Mononuclear cell (primary cell): ENCODE data around the gene SBF2. TPM values are rescaled to one million over a fixed set of nuclear protein-coding genes. Genes with fewer than 3 reads are reported as not detected.
"Not testable (repeated sequence)": the region's sequence is repeated elsewhere in the genome, so short reads cannot be mapped to it uniquely, and the experiment has no call there.

ENCODE experiments used
- H3K27me3 ChIP-seq: 2 replicates; pipeline ENCODE4 v1.6.0; 2011; ENCODE audit warnings: low read length, control low read depth; ENCODE audit not compliant: insufficient read depth
- H3K4me1 ChIP-seq: 2 replicates; pipeline ENCODE4 v1.5.1; 2011; ENCODE audit warnings: mild to moderate bottlenecking, low read length, control low read depth; ENCODE audit not compliant: insufficient read depth
- H3K4me3 ChIP-seq: 2 replicates; pipeline ENCODE4 v1.5.1; 2011; ENCODE audit warnings: mild to moderate bottlenecking, low read length, moderate library complexity
- H3K9me3 ChIP-seq: 2 replicates; pipeline ENCODE4 v1.5.1; 2011; ENCODE audit warnings: low read depth, mild to moderate bottlenecking, control low read depth, low read length
- total RNA-seq: library from RNA; depleted of rRNA; stranded (reverse); fragments of >200 nt; gene quantifications from one replicate; pipeline ENCODE4 v1.2.3, GENCODE V29; 2012

The SBF2 gene
- total RNA-seq, 1 donor = 35.1 TPM

DNA sequence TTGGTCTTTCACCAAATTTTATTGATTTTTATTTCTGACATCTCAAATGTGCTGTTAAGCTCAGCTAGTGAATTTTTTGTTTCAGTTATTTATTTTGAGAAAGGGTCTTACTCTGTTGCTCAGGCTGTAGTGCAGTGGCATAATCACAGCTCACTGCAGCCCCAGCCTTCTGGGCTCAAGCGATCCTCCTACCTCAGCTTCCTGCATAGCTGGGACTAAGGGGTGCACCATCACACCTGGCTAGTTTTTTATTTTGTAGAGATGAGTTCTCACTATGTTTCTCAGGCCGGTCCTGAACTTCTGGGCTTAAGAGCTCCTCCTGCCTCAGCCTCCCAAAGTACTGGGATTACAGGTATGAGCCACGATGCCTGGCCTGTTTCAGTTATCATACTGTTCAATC, 282.0 kb downstream of the SBF2 start:
- H3K4me3 ChIP-seq = no peak overlapping the region
- no peaks in the 10 kb centered on the region for H3K4me1 ChIP-seq
- H3K27me3 ChIP-seq = no peaks in the 10 kb centered on the region
- peaks cover 30% of the 10 kb centered on the region for H3K9me3 ChIP-seq

DNA sequence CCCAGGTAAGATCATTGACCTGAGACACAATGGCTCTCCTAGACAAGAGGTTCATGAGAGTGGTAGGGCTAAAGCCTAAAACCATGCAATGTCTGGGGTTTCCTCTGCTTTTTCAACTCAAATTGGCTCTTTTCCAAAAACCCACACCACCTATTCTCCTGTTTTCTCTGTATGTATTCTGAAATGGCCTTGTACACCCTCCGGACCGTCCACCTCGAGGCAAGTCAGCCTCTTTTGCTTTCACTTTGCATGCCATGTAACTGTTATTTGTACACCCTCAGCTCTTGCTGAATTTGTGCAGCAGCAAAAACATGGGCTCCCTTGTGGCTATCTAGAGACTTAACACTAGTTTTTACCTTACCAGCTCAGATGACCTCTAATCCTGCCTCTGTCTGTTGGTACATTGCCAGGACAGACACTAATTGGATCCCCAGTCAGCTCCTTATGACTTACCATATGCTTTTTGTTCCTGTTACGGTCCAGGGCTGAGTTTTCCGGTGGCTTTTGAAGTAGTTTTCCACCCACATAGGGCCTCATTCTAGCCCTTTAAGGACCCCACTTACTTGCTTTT, 288.0 kb downstream of the SBF2 start:
- Histone ChIP-seq H3K27me3 (no peaks in the 10 kb centered on the region), H3K9me3 (peaks cover 9% of the 10 kb centered on the region), H3K4me1 (no peaks in the 10 kb centered on the region), H3K4me3 (no peak overlapping the region)

DNA sequence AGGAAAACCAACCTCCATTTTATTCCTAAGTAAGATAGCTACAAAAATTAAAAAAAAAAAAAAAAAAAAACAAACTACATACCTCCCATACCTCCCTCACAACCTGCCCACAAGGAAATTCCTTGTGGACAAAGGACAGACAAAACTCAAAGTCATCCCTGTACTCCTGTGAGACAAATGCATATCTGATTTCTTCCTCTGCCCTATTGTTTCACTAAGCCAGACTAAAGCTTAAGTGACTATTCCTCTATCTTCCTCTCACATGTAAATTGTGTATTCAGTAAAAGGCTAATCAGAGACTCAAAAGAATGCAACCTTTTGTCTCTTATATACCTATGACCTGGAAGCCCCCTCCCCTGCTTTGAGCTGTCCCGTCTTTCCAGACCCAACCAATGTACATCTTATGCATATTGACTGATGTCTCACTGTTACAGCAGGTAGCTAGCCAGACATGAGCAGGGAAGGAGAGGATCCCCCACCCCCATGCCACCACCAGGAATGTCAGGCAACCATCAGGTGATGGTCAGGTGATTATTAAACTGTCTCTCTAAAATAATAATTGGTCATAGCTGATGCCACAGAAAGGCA, 289.4 kb downstream of the SBF2 start:
- Histone ChIP-seq H3K4me3 (no peak overlapping the region), H3K9me3 (no peaks in the 10 kb centered on the region), H3K27me3 (no peaks in the 10 kb centered on the region), H3K4me1 (no peaks in the 10 kb centered on the region)

DNA sequence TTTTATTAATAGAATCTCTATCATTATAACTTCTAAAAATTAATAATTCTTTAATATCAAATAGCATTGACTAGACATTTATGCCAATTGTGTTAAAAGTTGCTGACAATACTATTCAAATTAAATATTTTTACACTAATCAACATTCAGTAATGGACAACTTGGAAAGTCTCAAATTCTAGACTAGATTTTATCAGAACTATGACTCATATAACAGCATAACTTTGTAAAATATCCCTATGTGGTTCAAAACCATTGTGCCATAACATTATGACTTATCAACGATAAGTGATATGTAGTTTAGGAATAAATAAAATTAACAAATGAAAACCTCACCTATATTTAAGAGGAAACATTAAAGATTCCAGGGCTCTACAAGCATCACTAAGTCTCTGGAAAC, 291.8 kb downstream of the SBF2 start:
- no peak overlapping the region for H3K4me3 ChIP-seq
- no peaks in the 10 kb centered on the region for H3K9me3 ChIP-seq
- no peaks in the 10 kb centered on the region for H3K4me1 ChIP-seq
- H3K27me3 ChIP-seq = no peaks in the 10 kb centered on the region

DNA sequence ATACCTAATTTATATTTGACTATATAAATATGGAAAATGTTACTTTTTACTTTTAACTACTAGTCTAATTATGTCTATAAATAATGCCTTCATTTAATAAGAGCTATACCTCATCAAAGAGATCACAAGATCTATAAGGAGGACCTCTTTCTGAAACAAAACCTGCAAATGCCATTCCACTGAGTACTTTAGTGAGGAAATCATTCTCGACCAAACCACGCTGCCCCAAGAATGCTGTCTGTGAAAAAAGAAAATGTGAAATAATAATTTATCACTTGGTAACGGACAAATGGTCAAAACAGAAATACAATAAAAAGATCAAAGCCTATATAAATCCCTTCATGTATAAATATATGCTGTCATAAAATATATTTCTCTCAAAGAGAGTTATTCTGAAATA, 301.7 kb downstream of the SBF2 start:
- Histone ChIP-seq H3K4me3 (no peak overlapping the region), H3K27me3 (no peaks in the 10 kb centered on the region), H3K9me3 (no peaks in the 10 kb centered on the region), H3K4me1 (no peaks in the 10 kb centered on the region)

DNA sequence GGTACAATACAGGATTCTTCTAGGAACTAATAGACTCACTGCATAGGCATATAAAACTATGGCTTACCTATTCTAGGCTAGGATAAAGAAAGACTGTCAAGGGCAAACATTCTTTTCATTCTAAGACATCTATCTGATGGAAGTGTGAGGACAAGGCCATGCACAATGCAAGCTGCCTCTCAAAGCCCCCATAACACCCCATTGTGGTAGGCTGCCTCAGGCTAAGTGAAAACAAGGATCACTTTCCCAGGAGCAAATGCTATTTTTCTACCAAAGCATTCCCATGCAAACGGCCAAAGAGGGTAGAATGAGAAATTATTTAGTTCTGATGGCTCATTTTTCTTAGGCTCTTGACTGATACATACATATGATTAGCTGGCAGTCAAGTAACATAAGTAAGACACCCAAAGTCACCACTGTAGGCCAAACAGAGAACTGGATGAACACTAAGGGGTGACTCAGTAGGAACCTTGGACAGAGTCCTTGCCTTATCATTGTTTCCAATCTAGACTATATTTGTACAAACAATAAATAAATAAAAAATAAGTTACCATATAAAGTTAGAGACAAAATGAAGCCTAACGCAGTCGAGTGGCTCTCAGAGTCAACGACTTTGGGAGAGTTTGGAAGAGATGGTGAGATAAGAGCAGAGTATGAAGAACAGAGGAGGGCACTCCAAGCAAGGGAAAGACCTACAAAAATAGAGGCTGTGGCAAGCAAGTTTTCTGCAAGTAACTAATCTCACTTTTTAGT, 303.6 kb downstream of the SBF2 start:
- H3K4me1 ChIP-seq = no peaks in the 10 kb centered on the region
- no peak overlapping the region for H3K4me3 ChIP-seq
- H3K27me3 ChIP-seq = no peaks in the 10 kb centered on the region

DNA sequence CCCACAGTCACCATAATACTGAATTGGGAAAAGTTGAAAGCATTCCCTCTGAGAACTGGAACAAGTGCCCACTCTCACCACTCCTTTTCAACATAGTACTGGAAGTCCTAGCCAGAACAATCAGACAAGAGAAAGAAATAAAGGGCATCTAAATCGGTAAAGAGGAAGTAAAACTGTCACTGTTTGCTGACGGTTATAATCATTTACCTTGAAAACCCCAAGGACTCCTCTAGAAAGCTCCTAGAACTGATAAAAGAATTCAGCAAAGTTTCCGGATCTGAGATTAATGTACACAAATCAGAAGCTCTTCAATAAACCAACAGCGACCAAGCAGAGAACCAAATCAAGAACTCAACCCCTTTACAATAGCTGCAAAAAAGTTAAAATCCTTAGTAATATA, 306.7 kb downstream of the SBF2 start:
- not testable (repeated sequence) for H3K27me3 ChIP-seq, H3K9me3 ChIP-seq, H3K4me1 ChIP-seq, H3K4me3 ChIP-seq

More for the DNA sequence above, 303.6 kb downstream of the SBF2 start:
- no peaks in the 10 kb centered on the region for H3K9me3 ChIP-seq

DNA sequence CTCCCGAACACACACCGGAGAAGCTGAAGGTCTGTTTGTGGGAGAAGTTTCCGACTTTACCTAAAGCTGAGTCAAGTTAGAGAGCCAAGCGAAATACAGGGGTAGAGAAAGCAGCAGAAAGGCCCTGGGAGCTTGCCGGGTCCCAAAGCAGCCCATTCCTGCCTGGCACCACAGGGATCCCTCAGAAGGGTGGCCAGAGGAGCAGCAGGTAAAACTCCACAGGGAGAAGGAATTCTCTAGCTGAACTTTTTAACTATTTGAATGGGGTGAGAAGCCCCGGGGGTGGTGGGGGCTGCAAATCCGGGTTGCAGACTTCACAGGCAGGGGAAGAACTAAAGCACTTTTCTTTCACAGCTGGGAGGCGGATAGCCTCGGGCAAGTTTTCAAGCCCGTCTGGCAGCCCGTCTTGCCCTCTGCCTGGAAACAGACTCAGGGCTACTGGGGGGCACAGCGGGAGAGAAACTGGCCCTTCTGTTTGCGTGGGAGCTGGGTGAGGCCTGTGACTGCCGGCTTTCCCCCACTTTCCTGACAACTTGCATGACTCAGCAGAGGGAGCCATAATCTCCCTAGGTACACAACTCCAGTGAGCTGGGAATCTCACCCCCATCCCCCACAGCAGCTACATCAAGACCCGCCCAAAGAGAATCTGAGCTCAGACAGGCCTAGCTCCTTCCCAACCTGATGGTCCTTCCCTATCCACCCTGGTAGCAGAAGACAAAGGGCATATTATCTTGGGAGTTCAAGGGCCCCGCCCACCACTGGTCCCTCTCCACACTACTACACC, 311.0 kb downstream of the SBF2 start:
- Histone ChIP-seq H3K27me3 (no peaks in the 10 kb centered on the region), H3K4me1 (no peaks in the 10 kb centered on the region), H3K4me3 (no peak overlapping the region), H3K9me3 (no peaks in the 10 kb centered on the region)

DNA sequence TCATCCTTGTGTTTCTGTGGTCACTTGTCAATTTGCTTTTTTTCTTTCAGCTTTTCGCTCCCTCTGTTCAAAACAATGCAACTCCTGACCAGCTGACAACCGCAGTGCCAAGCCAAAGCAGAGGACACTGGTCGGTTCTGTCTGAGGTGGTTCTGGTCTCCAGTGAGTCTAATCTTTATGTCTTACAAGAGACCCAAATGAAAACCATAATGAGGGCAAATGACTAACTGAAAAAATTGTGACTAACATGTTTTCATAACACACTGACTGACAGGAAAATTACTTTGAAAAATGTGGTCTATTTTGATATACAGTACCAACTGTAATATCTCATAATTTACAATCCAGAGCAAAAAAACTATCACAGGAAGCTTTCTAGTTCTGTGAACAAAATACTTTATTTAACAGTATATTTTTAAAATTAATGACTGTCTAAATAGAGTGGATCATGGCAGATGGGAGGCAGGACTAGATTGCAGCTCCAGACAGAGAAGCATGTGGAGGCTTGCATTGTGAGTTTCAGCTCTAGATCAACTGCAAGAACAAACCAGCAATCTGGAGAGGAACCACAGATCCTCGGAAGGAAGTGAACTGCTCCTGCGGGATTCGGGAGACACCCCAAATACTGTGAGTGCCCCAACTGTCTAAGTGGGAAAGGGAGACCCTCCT, 311.8 kb downstream of the SBF2 start:
- H3K4me3 ChIP-seq = no peak overlapping the region
- H3K4me1 ChIP-seq = no peaks in the 10 kb centered on the region
- H3K27me3 ChIP-seq = no peaks in the 10 kb centered on the region
- no peaks in the 10 kb centered on the region for H3K9me3 ChIP-seq

DNA sequence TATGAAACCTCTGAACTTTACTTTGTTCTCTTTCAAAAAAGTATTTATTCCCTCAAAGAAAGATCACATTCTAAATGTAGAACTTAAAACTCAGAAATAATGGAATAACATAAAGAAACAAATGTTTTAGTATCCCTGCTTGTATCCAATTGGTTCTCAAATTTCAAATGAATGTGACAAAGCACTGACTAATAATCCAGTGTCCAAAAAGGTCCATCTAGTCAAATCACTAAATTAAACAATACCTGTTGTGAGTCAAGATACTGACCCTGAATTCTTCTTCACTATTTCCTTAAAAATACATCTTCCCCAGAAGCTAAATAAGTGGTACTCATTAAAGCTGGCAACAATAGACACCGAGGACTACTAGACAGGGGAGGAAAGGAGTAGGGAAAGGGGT, 313.1 kb downstream of the SBF2 start:
- Histone ChIP-seq H3K4me3 (no peak overlapping the region), H3K4me1 (no peaks in the 10 kb centered on the region), H3K9me3 (no peaks in the 10 kb centered on the region), H3K27me3 (no peaks in the 10 kb centered on the region)

DNA sequence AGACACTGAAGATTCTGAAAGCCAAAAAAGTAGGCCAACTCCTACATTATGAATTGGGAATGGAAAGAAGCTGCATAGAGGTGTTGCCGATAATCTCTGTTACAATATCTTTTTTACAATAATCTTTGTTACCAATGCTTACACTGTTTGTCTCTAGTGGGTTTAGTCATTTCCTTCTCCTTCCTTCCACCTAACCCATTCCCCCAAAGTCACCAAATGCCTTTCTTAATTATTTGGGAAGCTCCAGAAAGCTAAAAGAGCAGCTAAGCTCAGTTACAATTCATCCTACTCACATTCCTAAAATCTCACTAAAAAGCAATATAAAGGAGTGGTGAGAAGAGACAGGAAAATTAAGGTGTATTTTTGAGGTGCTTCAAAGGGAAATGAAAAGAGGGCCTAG, 316.5 kb downstream of the SBF2 start:
- Histone ChIP-seq H3K4me1 (no peaks in the 10 kb centered on the region), H3K9me3 (no peaks in the 10 kb centered on the region), H3K27me3 (no peaks in the 10 kb centered on the region), H3K4me3 (no peak overlapping the region)

DNA sequence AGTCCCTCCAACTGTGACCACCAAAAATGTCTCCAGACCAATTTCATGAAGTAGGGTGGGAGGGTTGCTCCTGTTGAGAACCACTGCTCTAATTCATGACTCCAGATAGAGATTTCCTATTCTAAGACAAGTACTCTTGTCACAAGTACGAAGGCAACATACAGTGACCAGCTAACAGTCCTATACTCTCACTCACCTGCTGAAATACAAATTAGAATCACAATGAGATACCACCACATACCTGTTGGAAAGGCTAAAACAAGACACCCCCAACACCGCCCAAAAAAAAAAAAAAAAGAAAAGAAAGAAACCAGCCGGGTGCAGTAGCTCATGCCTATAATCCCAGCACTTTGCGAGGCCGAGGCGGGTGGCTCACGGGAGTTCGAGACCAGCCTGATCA, 319.6 kb downstream of the SBF2 start:
- Histone ChIP-seq H3K4me1 (no peaks in the 10 kb centered on the region), H3K27me3 (no peaks in the 10 kb centered on the region), H3K4me3 (no peak overlapping the region), H3K9me3 (no peaks in the 10 kb centered on the region)

DNA sequence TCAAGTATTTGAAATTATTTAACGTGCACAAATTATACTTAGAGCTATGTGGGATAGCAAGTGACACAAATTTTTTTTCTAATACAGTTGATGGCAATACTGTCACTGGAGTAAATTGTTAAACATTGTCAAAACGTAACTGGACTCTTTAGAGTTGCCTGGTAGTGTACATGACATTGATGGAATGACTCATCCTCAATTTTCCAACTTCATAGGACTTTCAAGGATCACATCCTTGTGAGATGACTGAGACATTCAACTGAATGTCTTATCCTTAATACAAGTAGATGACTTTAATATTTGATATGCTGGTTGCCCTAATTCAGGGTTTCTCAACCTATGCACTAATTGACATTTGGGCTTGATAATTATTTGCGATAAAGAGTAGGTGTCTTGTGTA, 320.1 kb downstream of the SBF2 start:
- H3K4me3 ChIP-seq = no peak overlapping the region
- H3K9me3 ChIP-seq = no peaks in the 10 kb centered on the region
- no peaks in the 10 kb centered on the region for H3K4me1 ChIP-seq
- no peaks in the 10 kb centered on the region for H3K27me3 ChIP-seq

DNA sequence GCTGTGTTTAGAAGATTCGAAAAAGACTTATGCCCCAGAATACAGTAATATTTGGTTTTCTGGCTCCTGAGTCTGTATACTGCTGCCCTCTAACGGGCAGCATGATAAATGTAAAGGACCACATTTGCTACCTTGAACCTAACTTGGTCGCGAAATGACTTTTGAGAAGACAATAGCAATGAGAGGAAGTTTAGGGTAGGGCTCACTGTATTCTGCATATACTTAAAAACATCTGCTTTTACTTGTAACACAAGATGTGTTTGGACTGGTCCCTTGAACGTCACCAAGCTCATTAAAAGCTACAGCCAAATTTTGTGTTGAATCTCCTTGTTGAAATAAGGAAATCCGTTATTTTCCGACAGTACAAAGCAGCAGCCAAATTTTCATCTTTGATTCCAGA, 321.0 kb downstream of the SBF2 start:
- Histone ChIP-seq H3K9me3 (no peaks in the 10 kb centered on the region), H3K4me3 (no peak overlapping the region), H3K4me1 (no peaks in the 10 kb centered on the region), H3K27me3 (no peaks in the 10 kb centered on the region)

DNA sequence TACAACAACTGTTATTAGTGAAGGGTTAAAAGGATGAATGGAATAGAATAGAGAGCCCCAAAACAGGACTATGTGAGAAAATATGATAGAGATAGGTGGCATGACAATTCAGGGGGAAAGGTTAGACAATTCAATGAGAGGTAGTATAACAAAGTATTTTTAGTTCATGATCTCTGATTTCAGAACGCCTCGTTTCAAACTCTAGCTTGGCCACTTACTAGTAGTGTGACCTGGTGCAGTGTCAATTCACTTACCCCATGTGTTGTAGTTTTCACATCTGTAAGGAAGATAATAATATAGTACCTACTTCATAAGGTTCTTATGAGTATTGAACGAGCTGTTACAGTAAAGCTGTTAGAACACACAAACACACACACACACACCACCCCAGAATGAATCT, 322.1 kb downstream of the SBF2 start:
- Histone ChIP-seq H3K27me3 (no peaks in the 10 kb centered on the region), H3K4me1 (no peaks in the 10 kb centered on the region), H3K4me3 (no peak overlapping the region)

More for the DNA sequence above, 322.1 kb downstream of the SBF2 start:
- H3K9me3 ChIP-seq = no peaks in the 10 kb centered on the region
